ENCODE results near the gene ODAD3. TPM values are rescaled to one million over a fixed set of nuclear protein-coding genes. Genes with fewer than 3 reads are reported as not detected.

The ODAD3 gene
- total RNA-seq, 1 donor from 2014 or later, result 0.15 TPM

GRCh38 chr19:11423791-11424181 lies 11.1 kb downstream of the ODAD3 start:
- H3K27me3 Mint-ChIP-seq (ENCODE audit: low read depth), result peaks cover 26% of the 10 kb centered on the region
- no peak overlapping the region for H3K4me3 Mint-ChIP-seq (ENCODE audit: unreplicated experiment)
- H3K4me1 Mint-ChIP-seq (ENCODE audit: low read depth), result peaks cover 19% of the 10 kb centered on the region
- no peak overlapping the region for H3K27ac Mint-ChIP-seq (ENCODE audit: unreplicated experiment)
- no peak for TF ChIP-seq CTCF (IDR thresholded peaks at IDR 0.05)
- no peaks in the 10 kb centered on the region for H3K36me3 Mint-ChIP-seq (ENCODE audit: low read depth)
- no peaks in the 10 kb centered on the region for H3K9me3 Mint-ChIP-seq (ENCODE audit: low read depth)
- no peak for DNase-seq (ENCODE audit: low spot score)

DNA sequence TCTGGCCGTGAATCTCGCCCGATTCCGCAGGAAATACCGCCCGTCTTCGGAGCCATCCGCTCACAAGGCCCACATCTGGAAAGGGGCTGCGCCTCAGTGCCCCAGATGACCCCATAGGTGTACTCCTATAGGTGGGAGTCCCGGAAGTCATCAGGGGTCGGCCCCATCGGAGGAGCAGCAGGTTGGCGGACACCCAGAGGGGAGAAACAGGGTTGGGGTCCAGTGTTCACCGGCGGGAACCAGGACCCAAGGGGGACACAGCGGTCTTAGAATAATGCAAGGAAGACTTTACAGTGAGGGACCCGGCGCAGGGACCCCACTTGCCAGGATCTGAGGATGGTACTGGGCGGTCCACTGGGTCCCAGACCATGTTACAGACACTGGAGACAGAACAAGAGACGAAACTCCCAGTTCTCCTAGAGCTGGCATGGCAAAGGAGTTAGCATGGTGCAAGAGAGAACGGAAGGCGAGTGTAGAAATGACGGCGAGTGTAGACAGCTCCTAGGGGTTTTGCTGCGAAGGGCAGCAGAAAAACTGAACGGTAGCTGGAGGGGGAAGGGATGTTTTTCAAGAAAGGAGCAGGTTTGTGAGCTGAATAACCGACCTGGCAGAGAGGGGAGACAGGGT lies 11.6 kb downstream of the ODAD3 start:
- H3K36me3 Mint-ChIP-seq (ENCODE audit: low read depth), result no peaks in the 10 kb centered on the region
- peaks cover 31% of the 10 kb centered on the region for H3K27me3 Mint-ChIP-seq (ENCODE audit: low read depth)
- H3K4me1 Mint-ChIP-seq (ENCODE audit: low read depth), result peaks cover 22% of the 10 kb centered on the region
- no peak for DNase-seq (ENCODE audit: low spot score)
- TF ChIP-seq CTCF (IDR thresholded peaks at IDR 0.05), result no peak
- no peak overlapping the region for H3K4me3 Mint-ChIP-seq (ENCODE audit: unreplicated experiment)
- no peaks in the 10 kb centered on the region for H3K9me3 Mint-ChIP-seq (ENCODE audit: low read depth)
- H3K27ac Mint-ChIP-seq (ENCODE audit: unreplicated experiment), result no peak overlapping the region

GRCh38 chr19:11422163-11423065 lies 12.5 kb downstream of the ODAD3 start:
- no peaks in the 10 kb centered on the region for H3K36me3 Mint-ChIP-seq (ENCODE audit: low read depth)
- TF ChIP-seq CTCF (IDR thresholded peaks at IDR 0.05), result no peak
- peak; percentile 93 for DNase-seq (ENCODE audit: low spot score)
- no peaks in the 10 kb centered on the region for H3K9me3 Mint-ChIP-seq (ENCODE audit: low read depth)
- peak overlapping the region; percentile 62 for H3K4me3 Mint-ChIP-seq (ENCODE audit: unreplicated experiment)
- peaks cover 38% of the 10 kb centered on the region for H3K27me3 Mint-ChIP-seq (ENCODE audit: low read depth)
- H3K27ac Mint-ChIP-seq (ENCODE audit: unreplicated experiment), result peak overlapping the region; percentile 12
- H3K4me1 Mint-ChIP-seq (ENCODE audit: low read depth), result peaks cover 22% of the 10 kb centered on the region

- Mint-ChIP-seq H3K9me3 (ENCODE audit: low read depth) (no peaks in the 10 kb centered on the region), H3K27me3 (ENCODE audit: low read depth) (peaks cover 40% of the 10 kb centered on the region), H3K4me1 (ENCODE audit: low read depth) (peaks cover 22% of the 10 kb centered on the region), H3K36me3 (ENCODE audit: low read depth) (no peaks in the 10 kb centered on the region), H3K27ac (ENCODE audit: unreplicated experiment) (peak overlapping the region; percentile 32), H3K4me3 (ENCODE audit: unreplicated experiment) (peak overlapping the region; percentile 44)
- no peak for DNase-seq (ENCODE audit: low spot score)
- TF ChIP-seq CTCF (IDR thresholded peaks at IDR 0.05), result no peak
Observed at GRCh38 chr19:11421371-11422098, 13.4 kb downstream of the ODAD3 start.

Data from chondrocyte (in vitro differentiated cells).